ENCODE data around the gene TOGARAM1. TPM values are rescaled to one million over a fixed set of nuclear protein-coding genes. Genes with fewer than 3 reads are reported as not detected.
A peak's percentile ranks its signal among the peaks of the same experiment; 100 is the strongest.
"Not testable (repeated sequence)": the region's sequence is repeated elsewhere in the genome, so short reads cannot be mapped to it uniquely, and the experiment has no call there.

TOGARAM1 gene
- total RNA-seq, 1 experiment from 2014 or later: 6.4 TPM

GRCh38 chr14:45073231-45073879, 111.4 kb downstream of the TOGARAM1 start:
- H3K36me3 Mint-ChIP-seq: 0 out of 2 replicates have a peak, but pooled peaks cover 5% of the 10 kb centered on the region
- ChIA-PET CTCF (interaction anchor here (0.6 to 1.0 kb wide), 2 partner anchors 96 to 159 kb away, joined by 3 read pairs; no protein-coding TSS in a partner anchor), POLR2A (no interaction called here)
- DNase-seq (ENCODE audit: low spot score) (no peak), ATAC-seq (no peak)
- TF ChIP-seq, protein P1, sequence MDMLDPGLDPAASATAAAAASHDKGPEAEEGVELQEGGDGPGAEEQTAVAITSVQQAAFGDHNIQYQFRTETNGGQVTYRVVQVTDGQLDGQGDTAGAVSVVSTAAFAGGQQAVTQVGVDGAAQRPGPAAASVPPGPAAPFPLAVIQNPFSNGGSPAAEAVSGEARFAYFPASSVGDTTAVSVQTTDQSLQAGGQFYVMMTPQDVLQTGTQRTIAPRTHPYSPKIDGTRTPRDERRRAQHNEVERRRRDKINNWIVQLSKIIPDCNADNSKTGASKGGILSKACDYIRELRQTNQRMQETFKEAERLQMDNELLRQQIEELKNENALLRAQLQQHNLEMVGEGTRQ (CRISPR knock-in tag; IDR thresholded peaks at IDR 0.05): no peak
- TF ChIP-seq ZNF317 (CRISPR knock-in tag; IDR thresholded peaks at IDR 0.05; ENCODE audit: borderline replicate concordance, low read depth) (no peak), EMX1 (CRISPR knock-in tag; IDR thresholded peaks at IDR 0.05) (no peak)
- no peaks in the 10 kb centered on the region for H3K9me3 Mint-ChIP-seq
- H3K27me3 Mint-ChIP-seq (ENCODE audit: low read depth): no peaks in the 10 kb centered on the region
- peaks cover 9% of the 10 kb centered on the region for H3K4me1 Mint-ChIP-seq
- H3K4me3 Mint-ChIP-seq: no peak overlapping the region
- H3K27ac Mint-ChIP-seq: no peak overlapping the region

- CTCF ChIA-PET: no interaction called here
- POLR2A ChIA-PET: no interaction called here
- no peak overlapping the region for H3K4me3 Mint-ChIP-seq
These were observed 116.3 kb downstream of the TOGARAM1 start for GRCh38 chr14:45078323-45078722.

DNA sequence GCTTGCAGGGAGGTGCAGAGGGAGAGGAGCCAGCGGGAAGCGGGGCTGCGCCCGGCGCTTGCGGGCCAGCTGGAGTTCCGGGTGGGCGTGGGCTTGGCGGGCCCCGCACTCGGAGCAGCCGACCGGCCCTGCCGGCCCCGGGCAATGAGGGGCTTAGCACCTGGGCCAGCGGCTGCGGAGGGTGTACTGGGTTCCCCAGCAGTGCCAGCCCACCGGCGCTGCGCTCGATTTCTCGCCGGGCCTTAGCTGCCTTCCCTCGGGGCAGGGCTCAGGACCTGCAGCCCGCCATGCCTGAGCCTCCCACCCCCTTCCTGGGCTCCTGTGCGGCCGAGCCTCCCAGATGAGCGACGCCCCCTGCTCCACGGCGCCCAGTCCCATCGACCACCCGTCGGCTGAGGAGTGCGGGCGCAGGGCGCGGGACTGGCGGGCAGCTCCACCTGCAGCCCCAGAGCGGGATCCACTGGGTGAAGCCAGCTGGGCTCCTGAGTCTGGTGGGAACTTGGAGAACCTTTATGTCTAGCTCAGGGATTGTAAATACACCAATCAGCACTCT, 118.5 kb downstream of the TOGARAM1 start:
- H3K4me1 Mint-ChIP-seq: peaks cover 27% of the 10 kb centered on the region
- H3K4me3 Mint-ChIP-seq; H3K36me3 Mint-ChIP-seq; ATAC-seq; POLR2A ChIA-PET; CTCF ChIA-PET; H3K27ac Mint-ChIP-seq; H3K27me3 Mint-ChIP-seq (ENCODE audit: low read depth): not testable (repeated sequence)
- H3K9me3 Mint-ChIP-seq: peaks cover 13% of the 10 kb centered on the region
- peak; percentile 24 for DNase-seq (ENCODE audit: low spot score)

More at GRCh38 chr14:45078323-45078722, 116.3 kb downstream of the TOGARAM1 start:
- Mint-ChIP-seq H3K9me3 (peaks cover 13% of the 10 kb centered on the region), H3K27me3 (ENCODE audit: low read depth) (no peaks in the 10 kb centered on the region), H3K36me3 (0 out of 2 replicates have a peak, but pooled peaks cover 2% of the 10 kb centered on the region), H3K27ac (no peak overlapping the region), H3K4me1 (peaks cover 16% of the 10 kb centered on the region)
- TF ChIP-seq STAT6 (CRISPR knock-in tag; conservative IDR thresholded peaks at IDR 0.05; ENCODE audit: low read depth) (no peak), TEAD1 (CRISPR knock-in tag; IDR thresholded peaks at IDR 0.05) (no peak), FOXJ3 (CRISPR knock-in tag; IDR thresholded peaks at IDR 0.05; ENCODE audit: borderline replicate concordance) (no peak), ESRRA (CRISPR knock-in tag; IDR thresholded peaks at IDR 0.05; ENCODE audit: borderline replicate concordance) (no peak), ZMAT4 (CRISPR knock-in tag; IDR thresholded peaks at IDR 0.05) (no peak), RELA (CRISPR knock-in tag; IDR thresholded peaks at IDR 0.05; ENCODE audit: borderline replicate concordance) (no peak), SP1 (CRISPR knock-in tag; conservative IDR thresholded peaks at IDR 0.05) (no peak), ERG (CRISPR knock-in tag; IDR thresholded peaks at IDR 0.05) (no peak)
- TF ChIP-seq, protein P2, sequence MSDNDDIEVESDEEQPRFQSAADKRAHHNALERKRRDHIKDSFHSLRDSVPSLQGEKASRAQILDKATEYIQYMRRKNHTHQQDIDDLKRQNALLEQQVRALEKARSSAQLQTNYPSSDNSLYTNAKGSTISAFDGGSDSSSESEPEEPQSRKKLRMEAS (CRISPR knock-in tag; IDR thresholded peaks at IDR 0.05): no peak
- TF ChIP-seq, protein P3, sequence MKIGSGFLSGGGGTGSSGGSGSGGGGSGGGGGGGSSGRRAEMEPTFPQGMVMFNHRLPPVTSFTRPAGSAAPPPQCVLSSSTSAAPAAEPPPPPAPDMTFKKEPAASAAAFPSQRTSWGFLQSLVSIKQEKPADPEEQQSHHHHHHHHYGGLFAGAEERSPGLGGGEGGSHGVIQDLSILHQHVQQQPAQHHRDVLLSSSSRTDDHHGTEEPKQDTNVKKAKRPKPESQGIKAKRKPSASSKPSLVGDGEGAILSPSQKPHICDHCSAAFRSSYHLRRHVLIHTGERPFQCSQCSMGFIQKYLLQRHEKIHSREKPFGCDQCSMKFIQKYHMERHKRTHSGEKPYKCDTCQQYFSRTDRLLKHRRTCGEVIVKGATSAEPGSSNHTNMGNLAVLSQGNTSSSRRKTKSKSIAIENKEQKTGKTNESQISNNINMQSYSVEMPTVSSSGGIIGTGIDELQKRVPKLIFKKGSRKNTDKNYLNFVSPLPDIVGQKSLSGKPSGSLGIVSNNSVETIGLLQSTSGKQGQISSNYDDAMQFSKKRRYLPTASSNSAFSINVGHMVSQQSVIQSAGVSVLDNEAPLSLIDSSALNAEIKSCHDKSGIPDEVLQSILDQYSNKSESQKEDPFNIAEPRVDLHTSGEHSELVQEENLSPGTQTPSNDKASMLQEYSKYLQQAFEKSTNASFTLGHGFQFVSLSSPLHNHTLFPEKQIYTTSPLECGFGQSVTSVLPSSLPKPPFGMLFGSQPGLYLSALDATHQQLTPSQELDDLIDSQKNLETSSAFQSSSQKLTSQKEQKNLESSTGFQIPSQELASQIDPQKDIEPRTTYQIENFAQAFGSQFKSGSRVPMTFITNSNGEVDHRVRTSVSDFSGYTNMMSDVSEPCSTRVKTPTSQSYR (CRISPR knock-in tag; IDR thresholded peaks at IDR 0.05): no peak
- TF ChIP-seq, protein P4, sequence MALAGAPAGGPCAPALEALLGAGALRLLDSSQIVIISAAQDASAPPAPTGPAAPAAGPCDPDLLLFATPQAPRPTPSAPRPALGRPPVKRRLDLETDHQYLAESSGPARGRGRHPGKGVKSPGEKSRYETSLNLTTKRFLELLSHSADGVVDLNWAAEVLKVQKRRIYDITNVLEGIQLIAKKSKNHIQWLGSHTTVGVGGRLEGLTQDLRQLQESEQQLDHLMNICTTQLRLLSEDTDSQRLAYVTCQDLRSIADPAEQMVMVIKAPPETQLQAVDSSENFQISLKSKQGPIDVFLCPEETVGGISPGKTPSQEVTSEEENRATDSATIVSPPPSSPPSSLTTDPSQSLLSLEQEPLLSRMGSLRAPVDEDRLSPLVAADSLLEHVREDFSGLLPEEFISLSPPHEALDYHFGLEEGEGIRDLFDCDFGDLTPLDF (CRISPR knock-in tag; IDR thresholded peaks at IDR 0.05): no peak
- DNase-seq (ENCODE audit: low spot score): no peak
- no peak for ATAC-seq

Measured in WTC11 (cell line).